Natural killer cell treated with Interleukin-12 subunit alpha and Interleukin-12 subunit beta and Interleukin-15 and Interleukin-18, amount 100 ng/mL, for 72 hours (primary cell): ENCODE measurements around the gene BANK1. TPM values are rescaled to one million over a fixed set of nuclear protein-coding genes. Genes with fewer than 3 reads are reported as not detected.

Source experiments
- ATAC-seq, 2 donors: fragments of 150-1000 bp; cut with Tn5 transposase in 1 of 2; sonication (Bioruptor Pico), chemical (Tn5 transposase) in 1 of 2; 2 replicates each; pipeline ENCODE4 v1.10.0; 2021
- DNase-seq: peaks from one replicate; pipeline ENCODE4 v3.0.0; 2022; ENCODE audit warnings: low spot score
- H3K27ac Mint-ChIP-seq, 2 donors: 1 replicate in 1 of 2; 2 replicates in 1 of 2; pipeline ENCODE4 v1.8.0; 2022; ENCODE audit warnings: mixed read lengths in 2 of 2, mild to moderate bottlenecking in 1 of 2, moderate library complexity in 1 of 2
- H3K27me3 Mint-ChIP-seq, 2 donors: 1 replicate in 1 of 2; 2 replicates in 1 of 2; pipeline ENCODE4 v1.8.0; 2022; ENCODE audit warnings: mixed read lengths in 2 of 2
- H3K36me3 Mint-ChIP-seq: one replicate; pipeline ENCODE4 v1.8.0; 2022; ENCODE audit warnings: mixed read lengths
- H3K4me1 Mint-ChIP-seq, 2 donors: 1 replicate in 1 of 2; 2 replicates in 1 of 2; pipeline ENCODE4 v1.8.0; 2022; ENCODE audit warnings: low read depth in 2 of 2, mixed read lengths in 2 of 2, mild to moderate bottlenecking in 1 of 2
- H3K4me3 Mint-ChIP-seq: one replicate; pipeline ENCODE4 v1.8.0; 2022; ENCODE audit warnings: mixed read lengths
- H3K9me3 Mint-ChIP-seq: 2 replicates; pipeline ENCODE4 v1.8.0; 2022; ENCODE audit warnings: mixed read lengths
- total RNA-seq, 2 donors: library from RNA; stranded (reverse); gene quantifications; one replicate each; pipeline ENCODE4 v1.2.3, GENCODE V29; 2022

Gene BANK1
- total RNA-seq, 2 donors from 2014 or later: 1.6 to 1.7 TPM

- H3K27ac Mint-ChIP-seq: no peak overlapping the region
- DNase-seq: no peak
- H3K9me3 Mint-ChIP-seq: peaks cover 3% of the 10 kb centered on the region
- H3K36me3 Mint-ChIP-seq: no peaks in the 10 kb centered on the region
- peaks cover 0 to 4% of the 10 kb centered on the region in 2 donors for H3K4me1 Mint-ChIP-seq
- ATAC-seq: no peak
- H3K4me3 Mint-ChIP-seq: no peak overlapping the region
- H3K27me3 Mint-ChIP-seq: no peaks in the 10 kb centered on the region
Observed at GRCh38 chr4:101967697-101968346, 177.3 kb downstream of the BANK1 start.

- Mint-ChIP-seq H3K36me3 (no peaks in the 10 kb centered on the region), H3K27me3 (no peaks in the 10 kb centered on the region)
- ATAC-seq: no peak
Observed at GRCh38 chr4:101968364-101968763, 177.8 kb downstream of the BANK1 start.

GRCh38 chr4:101969965-101970364, 179.4 kb downstream of the BANK1 start:
- H3K4me1 Mint-ChIP-seq: peaks cover 0 to 4% of the 10 kb centered on the region in 2 donors
- ATAC-seq: no peak
- H3K27ac Mint-ChIP-seq: no peak overlapping the region
- H3K36me3 Mint-ChIP-seq: no peaks in the 10 kb centered on the region
- peaks cover 3% of the 10 kb centered on the region for H3K9me3 Mint-ChIP-seq
- DNase-seq: no peak
- H3K4me3 Mint-ChIP-seq: no peak overlapping the region
- H3K27me3 Mint-ChIP-seq: no peaks in the 10 kb centered on the region

More at GRCh38 chr4:101968364-101968763, 177.8 kb downstream of the BANK1 start:
- no peak overlapping the region for H3K27ac Mint-ChIP-seq
- DNase-seq: no peak
- H3K4me3 Mint-ChIP-seq: no peak overlapping the region
- peaks cover 0 to 4% of the 10 kb centered on the region in 2 donors for H3K4me1 Mint-ChIP-seq
- peaks cover 3% of the 10 kb centered on the region for H3K9me3 Mint-ChIP-seq

GRCh38 chr4:101970547-101971155, 180.1 kb downstream of the BANK1 start:
- Mint-ChIP-seq H3K36me3 (no peaks in the 10 kb centered on the region), H3K27me3 (no peaks in the 10 kb centered on the region), H3K9me3 (peaks cover 3% of the 10 kb centered on the region), H3K4me1 (peaks cover 0 to 4% of the 10 kb centered on the region in 2 donors), H3K4me3 (no peak overlapping the region), H3K27ac (no peak overlapping the region)
- DNase-seq: no peak
- ATAC-seq: no peak

- Mint-ChIP-seq H3K4me3 (no peak overlapping the region), H3K36me3 (no peaks in the 10 kb centered on the region), H3K27ac (no peak overlapping the region), H3K27me3 (no peaks in the 10 kb centered on the region), H3K4me1 (peaks cover 0 to 4% of the 10 kb centered on the region in 2 donors), H3K9me3 (peaks cover 3% of the 10 kb centered on the region)
- DNase-seq (no peak), ATAC-seq (no peak)
Observed at GRCh38 chr4:101972791-101973190, 182.3 kb downstream of the BANK1 start.

GRCh38 chr4:101973361-101973760, 182.8 kb downstream of the BANK1 start:
- DNase-seq: no peak
- H3K9me3 Mint-ChIP-seq: peaks cover 3% of the 10 kb centered on the region
- no peak overlapping the region for H3K27ac Mint-ChIP-seq
- no peaks in the 10 kb centered on the region for H3K36me3 Mint-ChIP-seq
- H3K27me3 Mint-ChIP-seq: no peaks in the 10 kb centered on the region
- H3K4me1 Mint-ChIP-seq: peaks cover 0 to 4% of the 10 kb centered on the region in 2 donors
- no peak overlapping the region for H3K4me3 Mint-ChIP-seq
- no peak for ATAC-seq

GRCh38 chr4:101977076-101977475, 186.5 kb downstream of the BANK1 start:
- ATAC-seq (no peak), DNase-seq (no peak)
- peaks cover 3% of the 10 kb centered on the region for H3K9me3 Mint-ChIP-seq
- H3K4me3 Mint-ChIP-seq: no peak overlapping the region
- peaks cover 4 to 6% of the 10 kb centered on the region in 2 donors for H3K4me1 Mint-ChIP-seq
- no peak overlapping the region for H3K27ac Mint-ChIP-seq
- no peaks in the 10 kb centered on the region for H3K27me3 Mint-ChIP-seq
- no peaks in the 10 kb centered on the region for H3K36me3 Mint-ChIP-seq

- no peak overlapping the region for H3K27ac Mint-ChIP-seq
- DNase-seq: no peak
- peaks cover 0 to 6% of the 10 kb centered on the region in 2 donors for H3K4me1 Mint-ChIP-seq
- H3K9me3 Mint-ChIP-seq: peaks cover 4% of the 10 kb centered on the region
- no peaks in the 10 kb centered on the region for H3K27me3 Mint-ChIP-seq
- ATAC-seq: no peak
- no peaks in the 10 kb centered on the region for H3K36me3 Mint-ChIP-seq
- H3K4me3 Mint-ChIP-seq: no peak overlapping the region
Observed at GRCh38 chr4:101981756-101982155, 191.2 kb downstream of the BANK1 start.

GRCh38 chr4:101983835-101984234, 193.3 kb downstream of the BANK1 start:
- Mint-ChIP-seq H3K36me3 (no peaks in the 10 kb centered on the region), H3K4me3 (no peak overlapping the region), H3K9me3 (peaks cover 4% of the 10 kb centered on the region), H3K27ac (no peak overlapping the region), H3K27me3 (no peaks in the 10 kb centered on the region), H3K4me1 (peaks cover 0 to 6% of the 10 kb centered on the region in 2 donors)
- ATAC-seq: no peak
- no peak for DNase-seq

GRCh38 chr4:101987623-101988243, 197.2 kb downstream of the BANK1 start:
- no peak overlapping the region for H3K27ac Mint-ChIP-seq
- no peak for DNase-seq
- no peaks in the 10 kb centered on the region for H3K4me1 Mint-ChIP-seq
- no peaks in the 10 kb centered on the region for H3K36me3 Mint-ChIP-seq
- no peaks in the 10 kb centered on the region for H3K27me3 Mint-ChIP-seq
- H3K9me3 Mint-ChIP-seq: peaks cover 4% of the 10 kb centered on the region
- H3K4me3 Mint-ChIP-seq: no peak overlapping the region
- ATAC-seq: no peak

GRCh38 chr4:101989551-101989950, 199.0 kb downstream of the BANK1 start:
- H3K27me3 Mint-ChIP-seq: no peaks in the 10 kb centered on the region

GRCh38 chr4:101992446-101992845, 201.9 kb downstream of the BANK1 start:
- Mint-ChIP-seq H3K27ac (no peak overlapping the region), H3K27me3 (no peaks in the 10 kb centered on the region), H3K4me3 (no peak overlapping the region), H3K36me3 (no peaks in the 10 kb centered on the region), H3K4me1 (no peaks in the 10 kb centered on the region), H3K9me3 (no peaks in the 10 kb centered on the region)
- DNase-seq: no peak
- ATAC-seq: no peak

More at GRCh38 chr4:101989551-101989950, 199.0 kb downstream of the BANK1 start:
- H3K36me3 Mint-ChIP-seq: no peaks in the 10 kb centered on the region
- ATAC-seq (no peak), DNase-seq (no peak)
- no peak overlapping the region for H3K4me3 Mint-ChIP-seq
- H3K27ac Mint-ChIP-seq: no peak overlapping the region
- H3K9me3 Mint-ChIP-seq: peaks cover 4% of the 10 kb centered on the region
- H3K4me1 Mint-ChIP-seq: no peaks in the 10 kb centered on the region

GRCh38 chr4:101993002-101993841, 202.7 kb downstream of the BANK1 start:
- DNase-seq (no peak), ATAC-seq (no peak)
- H3K27ac Mint-ChIP-seq: no peak overlapping the region
- no peaks in the 10 kb centered on the region for H3K27me3 Mint-ChIP-seq
- H3K36me3 Mint-ChIP-seq: no peaks in the 10 kb centered on the region
- H3K4me3 Mint-ChIP-seq: no peak overlapping the region
- H3K9me3 Mint-ChIP-seq: peaks cover 2% of the 10 kb centered on the region
- H3K4me1 Mint-ChIP-seq: no peaks in the 10 kb centered on the region
